A172 (cell line): ENCODE measurements around the gene IFNA4. TPM values are rescaled to one million over a fixed set of nuclear protein-coding genes. Genes with fewer than 3 reads are reported as not detected.
"Not testable (repeated sequence)": the region's sequence is repeated elsewhere in the genome, so short reads cannot be mapped to it uniquely, and the experiment has no call there.

Experiments
- DNase-seq: peaks from one replicate; pipeline ENCODE4 v3.0.0-alpha.2; 2015; ENCODE audit warnings: low spot score
- total RNA-seq: library from RNA; depleted of rRNA; stranded (reverse); fragments of >200 nt; shearing (Covaris generic); gene quantifications from 2 replicates; pipeline ENCODE4 v1.2.3, GENCODE V29; 2014; rRNA removed

Gene IFNA4
- not detected in 2 replicates for total RNA-seq

GRCh38 chr9:21187487-21187886, at the start of gene IFNA4:
Gene IFNA4 (minus strand): TSS chr9:21187587. CDS start chr9:21187531, 56 bp downstream.
- not testable (repeated sequence) for DNase-seq

- DNase-seq = not testable (repeated sequence)
Measured at GRCh38 chr9:21236360-21236714, 49.0 kb upstream of the IFNA4 start.

- peak; percentile 35 for DNase-seq
Measured at GRCh38 chr9:21235468-21236359, 48.3 kb upstream of the IFNA4 start.

GRCh38 chr9:21234153-21234687, 46.8 kb upstream of the IFNA4 start:
- no peak for DNase-seq

GRCh38 chr9:21233258-21233657, 45.9 kb upstream of the IFNA4 start:
- DNase-seq = no peak

- DNase-seq = no peak
Measured at GRCh38 chr9:21228122-21228521, 40.7 kb upstream of the IFNA4 start, which contains the start of gene IFNA17. Gene IFNA17 (minus strand): TSS chr9:21228222. CDS start chr9:21228173, 49 bp downstream.

- DNase-seq = not testable (repeated sequence)
Measured at GRCh38 chr9:21217211-21217610, 29.8 kb upstream of the IFNA4 start, which contains the start of gene IFNA16. Gene IFNA16 (minus strand): TSS chr9:21217311. CDS start chr9:21217305, 6 bp downstream.

- DNase-seq = peak; percentile 2
Measured at GRCh38 chr9:21213411-21214326, 26.3 kb upstream of the IFNA4 start.

- not testable (repeated sequence) for DNase-seq
Measured at GRCh38 chr9:21212160-21212559, 24.8 kb upstream of the IFNA4 start.

- not testable (repeated sequence) for DNase-seq
Measured at GRCh38 chr9:21210782-21211181, 23.4 kb upstream of the IFNA4 start.

- no peak for DNase-seq
Measured at GRCh38 chr9:21210311-21210710, 22.9 kb upstream of the IFNA4 start.

GRCh38 chr9:21207043-21207442, 19.7 kb upstream of the IFNA4 start, which contains the start of gene IFNA10:
Gene IFNA10 (minus strand): TSS chr9:21207143. CDS start chr9:21207097, 46 bp downstream.
- DNase-seq = not testable (repeated sequence)

- no peak for DNase-seq
Measured at GRCh38 chr9:21205204-21205603, 17.8 kb upstream of the IFNA4 start.

- DNase-seq = not testable (repeated sequence)
Measured at GRCh38 chr9:21202105-21202504, 14.7 kb upstream of the IFNA4 start, which contains the start of gene IFNA7. Gene IFNA7 (minus strand): TSS chr9:21202205. CDS start chr9:21202165, 40 bp downstream.

- DNase-seq = peak; percentile 25
Measured at GRCh38 chr9:21194867-21195776, 7.7 kb upstream of the IFNA4 start.

- peak; percentile 2 for DNase-seq
Measured at GRCh38 chr9:21182810-21183736, 4.3 kb downstream of the IFNA4 start.

GRCh38 chr9:21174671-21175070, 12.7 kb downstream of the IFNA4 start:
- no peak for DNase-seq

GRCh38 chr9:21172156-21172555, 15.2 kb downstream of the IFNA4 start:
- DNase-seq = no peak

GRCh38 chr9:21171351-21171750, 16.0 kb downstream of the IFNA4 start:
- no peak for DNase-seq
